Activated naive CD4-positive, alpha-beta T cell treated with anti-CD3 and anti-CD28 coated beads, Interleukin-2, amount 10 ng/mL, durations not matched to agents 5 hours and 36 hours (primary cell): ENCODE measurements around the gene POU1F1. TPM values are rescaled to one million over a fixed set of nuclear protein-coding genes. Genes with fewer than 3 reads are reported as not detected.

Source experiments
- microRNA-seq: library from miRNA; unstranded; fragments of <30 nt; microRNA quantifications from one replicate; pipeline ENCODE4 v1.2.0, GENCODE V29; 2022; ENCODE audit warnings: borderline microRNAs expressed, borderline replicate concordance
- total RNA-seq, 2 experiments: library from RNA; stranded (reverse); gene quantifications; one replicate each; pipeline ENCODE4 v1.2.3, GENCODE V29; 2021

POU1F1 gene, protein sequence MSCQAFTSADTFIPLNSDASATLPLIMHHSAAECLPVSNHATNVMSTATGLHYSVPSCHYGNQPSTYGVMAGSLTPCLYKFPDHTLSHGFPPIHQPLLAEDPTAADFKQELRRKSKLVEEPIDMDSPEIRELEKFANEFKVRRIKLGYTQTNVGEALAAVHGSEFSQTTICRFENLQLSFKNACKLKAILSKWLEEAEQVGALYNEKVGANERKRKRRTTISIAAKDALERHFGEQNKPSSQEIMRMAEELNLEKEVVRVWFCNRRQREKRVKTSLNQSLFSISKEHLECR
- not detected for total RNA-seq

DNA sequence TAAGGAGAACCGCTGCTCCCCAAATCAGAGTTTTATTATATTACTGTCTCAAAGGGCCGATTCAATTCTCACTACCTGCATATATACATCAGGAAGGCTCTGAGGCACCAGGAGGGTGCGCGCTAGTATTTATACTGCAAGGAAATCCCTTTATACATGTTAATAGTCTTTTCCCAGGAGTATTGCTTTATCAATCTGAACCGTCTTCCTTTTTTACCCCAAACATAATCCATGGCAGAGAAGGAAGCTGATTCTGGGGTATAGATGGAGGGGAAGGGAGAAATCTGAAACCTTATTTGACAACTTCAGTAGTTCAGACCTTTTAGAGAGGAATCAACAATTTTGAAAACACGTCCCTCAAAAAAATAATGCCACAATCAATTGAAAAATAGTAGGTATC lies at the start of gene POU1F1:
TSS of gene POU1F1 (minus strand) at position 101 of the 400 bp plus-strand sequence. CDS start 122 bp downstream, outside the sequence.

DNA sequence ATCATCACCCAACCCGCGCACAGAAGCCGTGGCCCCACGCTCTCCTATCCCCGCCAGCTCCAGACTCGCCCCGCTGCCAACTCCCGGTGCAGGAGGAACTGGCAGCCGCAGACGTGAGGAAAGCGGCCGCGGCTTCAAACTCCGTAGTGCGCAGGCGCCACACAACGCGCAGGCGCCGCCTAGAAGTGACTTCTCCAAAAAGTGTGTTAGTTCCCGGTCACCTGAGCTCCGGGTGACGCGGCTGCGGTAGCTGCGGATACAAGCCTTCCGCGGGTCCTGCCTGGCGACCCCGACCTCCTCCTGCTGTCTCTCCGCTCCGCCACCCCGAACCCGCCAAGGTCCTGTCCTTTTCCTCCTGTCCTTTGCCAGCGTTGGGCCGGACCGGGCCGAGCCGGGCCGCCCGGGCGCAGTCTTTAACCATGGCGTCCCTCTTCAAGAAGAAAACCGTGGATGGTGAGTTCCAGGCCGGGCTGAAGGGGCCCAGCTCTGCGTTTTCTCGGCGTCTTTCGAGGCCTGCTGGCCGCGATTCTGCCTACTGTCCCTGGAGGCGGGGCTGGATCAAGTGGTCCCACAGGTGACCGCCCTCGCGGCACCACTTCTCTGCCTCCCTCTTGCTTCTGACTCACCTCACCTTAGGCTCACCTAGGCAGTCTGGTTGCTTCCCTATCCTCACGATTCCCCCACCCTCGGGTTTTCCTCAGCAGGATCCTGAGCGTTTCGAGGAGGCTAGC lies 49.1 kb downstream of the POU1F1 start, which contains the start of gene CHMP2B:
TSS of gene CHMP2B (plus strand) at position 206 of the 731 bp plus-strand sequence. CDS start at position 420, 214 bp downstream.

Small RNA genes within 50 kb of the gene (microRNA-seq; reads per million reads assigned to microRNA genes)
- gene MIR4795, result not detected

Other genes starting within 250 kb of the POU1F1 start
- gene CHMP2B, start 49.3 kb downstream of the POU1F1 start, total RNA-seq, result 10 to 100 TPM; 22.5 to 25.1 TPM